ENCODE measurements around the gene SOX1. TPM values are rescaled to one million over a fixed set of nuclear protein-coding genes. Genes with fewer than 3 reads are reported as not detected.

SOX1 gene
- total RNA-seq, 1 donor from 2014 or later = 41.4 TPM

DNA sequence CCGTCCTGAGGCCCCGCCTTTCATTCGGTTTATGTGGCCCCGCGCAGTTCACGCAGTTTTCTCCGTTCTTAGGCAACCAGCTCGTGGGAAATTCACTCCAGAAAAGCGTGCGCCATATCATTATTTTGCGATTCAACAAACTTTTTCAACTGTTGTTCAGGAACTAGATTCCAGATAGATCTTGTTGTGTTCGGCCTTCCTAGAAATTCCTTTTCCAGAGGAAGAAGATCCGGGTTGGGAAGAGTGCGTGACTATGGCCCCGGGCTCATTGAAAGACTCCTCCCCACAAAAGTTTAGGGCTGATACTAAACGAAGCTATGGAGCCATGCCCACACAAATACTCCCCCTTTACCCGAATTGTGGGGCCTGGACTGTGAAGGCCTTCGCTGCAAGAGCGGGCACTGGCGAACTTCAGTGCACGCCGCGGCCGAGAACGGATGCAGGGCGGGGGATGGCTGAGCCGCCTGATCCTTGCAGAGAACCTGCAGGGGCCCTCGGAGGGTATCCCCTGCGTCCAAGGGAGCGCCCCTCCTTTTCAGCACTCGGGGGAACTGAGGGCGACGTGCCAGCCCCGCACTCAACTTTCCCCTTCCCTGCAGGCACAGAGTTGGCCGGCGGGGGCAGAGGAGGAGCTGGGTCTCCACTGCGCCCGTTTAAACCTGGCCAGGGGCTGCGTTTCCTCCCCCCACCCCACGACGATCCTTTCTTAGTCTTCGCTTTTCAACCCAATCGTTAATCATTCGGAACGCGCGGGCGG is 904 bp upstream of the SOX1 start:
- Mint-ChIP-seq H3K9me3 (no peaks in the 10 kb centered on the region), H3K27me3 (ENCODE audit: low read depth) (peaks cover 73% of the 10 kb centered on the region), H3K36me3 (ENCODE audit: low read depth) (peaks cover 15% of the 10 kb centered on the region), H3K27ac (ENCODE audit: unreplicated experiment) (peak overlapping the region; percentile 67), H3K4me1 (peaks cover 52% of the 10 kb centered on the region), H3K4me3 (peak overlapping the region; percentile 86)
- TF ChIP-seq, protein P1, sequence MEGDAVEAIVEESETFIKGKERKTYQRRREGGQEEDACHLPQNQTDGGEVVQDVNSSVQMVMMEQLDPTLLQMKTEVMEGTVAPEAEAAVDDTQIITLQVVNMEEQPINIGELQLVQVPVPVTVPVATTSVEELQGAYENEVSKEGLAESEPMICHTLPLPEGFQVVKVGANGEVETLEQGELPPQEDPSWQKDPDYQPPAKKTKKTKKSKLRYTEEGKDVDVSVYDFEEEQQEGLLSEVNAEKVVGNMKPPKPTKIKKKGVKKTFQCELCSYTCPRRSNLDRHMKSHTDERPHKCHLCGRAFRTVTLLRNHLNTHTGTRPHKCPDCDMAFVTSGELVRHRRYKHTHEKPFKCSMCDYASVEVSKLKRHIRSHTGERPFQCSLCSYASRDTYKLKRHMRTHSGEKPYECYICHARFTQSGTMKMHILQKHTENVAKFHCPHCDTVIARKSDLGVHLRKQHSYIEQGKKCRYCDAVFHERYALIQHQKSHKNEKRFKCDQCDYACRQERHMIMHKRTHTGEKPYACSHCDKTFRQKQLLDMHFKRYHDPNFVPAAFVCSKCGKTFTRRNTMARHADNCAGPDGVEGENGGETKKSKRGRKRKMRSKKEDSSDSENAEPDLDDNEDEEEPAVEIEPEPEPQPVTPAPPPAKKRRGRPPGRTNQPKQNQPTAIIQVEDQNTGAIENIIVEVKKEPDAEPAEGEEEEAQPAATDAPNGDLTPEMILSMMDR (conservative IDR thresholded peaks at IDR 0.05) = peak; percentile 60
- no peak for DNase-seq (ENCODE audit: low read depth, low spot score)

DNA sequence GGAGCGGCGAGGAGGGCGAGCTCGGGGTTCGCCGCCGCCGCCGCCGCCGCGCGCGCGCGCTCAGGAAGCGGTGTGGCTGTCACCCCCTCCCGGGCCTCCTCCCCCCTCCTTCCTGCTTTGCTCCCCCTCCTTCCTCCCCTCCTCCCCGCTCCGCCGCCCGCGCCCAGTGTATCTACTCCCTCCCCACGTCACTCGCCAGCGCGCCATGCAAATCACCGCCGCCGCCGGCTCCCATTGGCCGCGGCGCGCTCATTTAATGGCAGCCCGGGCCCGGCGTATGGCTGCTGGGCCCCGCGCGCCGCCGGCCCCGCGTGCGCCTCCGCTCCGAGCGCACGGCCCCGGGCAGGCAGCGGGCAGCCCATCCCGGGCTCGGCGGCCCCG is 335 bp upstream of the SOX1 start:
- TF ChIP-seq, protein P1 (conservative IDR thresholded peaks at IDR 0.05) = no peak
- DNase-seq (ENCODE audit: low read depth, low spot score) = peak; percentile 89
- Mint-ChIP-seq H3K27me3 (ENCODE audit: low read depth) (peaks cover 73% of the 10 kb centered on the region), H3K9me3 (no peaks in the 10 kb centered on the region), H3K36me3 (ENCODE audit: low read depth) (peaks cover 16% of the 10 kb centered on the region), H3K4me1 (peaks cover 58% of the 10 kb centered on the region), H3K27ac (ENCODE audit: unreplicated experiment) (no peak overlapping the region), H3K4me3 (peak overlapping the region; percentile 86)

DNA sequence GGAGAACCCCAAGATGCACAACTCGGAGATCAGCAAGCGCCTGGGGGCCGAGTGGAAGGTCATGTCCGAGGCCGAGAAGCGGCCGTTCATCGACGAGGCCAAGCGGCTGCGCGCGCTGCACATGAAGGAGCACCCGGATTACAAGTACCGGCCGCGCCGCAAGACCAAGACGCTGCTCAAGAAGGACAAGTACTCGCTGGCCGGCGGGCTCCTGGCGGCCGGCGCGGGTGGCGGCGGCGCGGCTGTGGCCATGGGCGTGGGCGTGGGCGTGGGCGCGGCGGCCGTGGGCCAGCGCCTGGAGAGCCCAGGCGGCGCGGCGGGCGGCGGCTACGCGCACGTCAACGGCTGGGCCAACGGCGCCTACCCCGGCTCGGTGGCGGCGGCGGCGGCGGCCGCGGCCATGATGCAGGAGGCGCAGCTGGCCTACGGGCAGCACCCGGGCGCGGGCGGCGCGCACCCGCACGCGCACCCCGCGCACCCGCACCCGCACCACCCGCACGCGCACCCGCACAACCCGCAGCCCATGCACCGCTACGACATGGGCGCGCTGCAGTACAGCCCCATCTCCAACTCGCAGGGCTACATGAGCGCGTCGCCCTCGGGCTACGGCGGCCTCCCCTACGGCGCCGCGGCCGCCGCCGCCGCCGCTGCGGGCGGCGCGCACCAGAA is 1.1 kb downstream of the SOX1 start:
- H3K27me3 Mint-ChIP-seq (ENCODE audit: low read depth) = peaks cover 65% of the 10 kb centered on the region
- no peak overlapping the region for H3K27ac Mint-ChIP-seq (ENCODE audit: unreplicated experiment)
- peaks cover 51% of the 10 kb centered on the region for H3K4me1 Mint-ChIP-seq
- H3K4me3 Mint-ChIP-seq = peak overlapping the region; percentile 88
- TF ChIP-seq, protein P1 (conservative IDR thresholded peaks at IDR 0.05) = no peak
- DNase-seq (ENCODE audit: low read depth, low spot score) = no peak
- peaks cover 19% of the 10 kb centered on the region for H3K36me3 Mint-ChIP-seq (ENCODE audit: low read depth)
- H3K9me3 Mint-ChIP-seq = no peaks in the 10 kb centered on the region

DNA sequence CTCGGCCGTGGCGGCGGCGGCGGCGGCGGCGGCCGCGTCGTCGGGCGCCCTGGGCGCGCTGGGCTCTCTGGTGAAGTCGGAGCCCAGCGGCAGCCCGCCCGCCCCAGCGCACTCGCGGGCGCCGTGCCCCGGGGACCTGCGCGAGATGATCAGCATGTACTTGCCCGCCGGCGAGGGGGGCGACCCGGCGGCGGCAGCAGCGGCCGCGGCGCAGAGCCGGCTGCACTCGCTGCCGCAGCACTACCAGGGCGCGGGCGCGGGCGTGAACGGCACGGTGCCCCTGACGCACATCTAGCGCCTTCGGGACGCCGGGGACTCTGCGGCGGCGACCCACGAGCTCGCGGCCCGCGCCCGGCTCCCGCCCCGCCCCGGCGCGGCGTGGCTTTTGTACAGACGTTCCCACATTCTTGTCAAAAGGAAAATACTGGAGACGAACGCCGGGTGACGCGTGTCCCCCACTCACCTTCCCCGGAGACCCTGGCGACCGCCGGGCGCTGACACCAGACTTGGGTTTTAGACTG is 1.7 kb downstream of the SOX1 start:
- Mint-ChIP-seq H3K4me1 (peaks cover 47% of the 10 kb centered on the region), H3K27me3 (ENCODE audit: low read depth) (peaks cover 62% of the 10 kb centered on the region), H3K9me3 (no peaks in the 10 kb centered on the region), H3K27ac (ENCODE audit: unreplicated experiment) (peak overlapping the region; percentile 90), H3K4me3 (peak overlapping the region; percentile 88), H3K36me3 (ENCODE audit: low read depth) (peaks cover 17% of the 10 kb centered on the region)
- DNase-seq (ENCODE audit: low read depth, low spot score) = no peak
- TF ChIP-seq, protein P1 (conservative IDR thresholded peaks at IDR 0.05) = no peak

DNA sequence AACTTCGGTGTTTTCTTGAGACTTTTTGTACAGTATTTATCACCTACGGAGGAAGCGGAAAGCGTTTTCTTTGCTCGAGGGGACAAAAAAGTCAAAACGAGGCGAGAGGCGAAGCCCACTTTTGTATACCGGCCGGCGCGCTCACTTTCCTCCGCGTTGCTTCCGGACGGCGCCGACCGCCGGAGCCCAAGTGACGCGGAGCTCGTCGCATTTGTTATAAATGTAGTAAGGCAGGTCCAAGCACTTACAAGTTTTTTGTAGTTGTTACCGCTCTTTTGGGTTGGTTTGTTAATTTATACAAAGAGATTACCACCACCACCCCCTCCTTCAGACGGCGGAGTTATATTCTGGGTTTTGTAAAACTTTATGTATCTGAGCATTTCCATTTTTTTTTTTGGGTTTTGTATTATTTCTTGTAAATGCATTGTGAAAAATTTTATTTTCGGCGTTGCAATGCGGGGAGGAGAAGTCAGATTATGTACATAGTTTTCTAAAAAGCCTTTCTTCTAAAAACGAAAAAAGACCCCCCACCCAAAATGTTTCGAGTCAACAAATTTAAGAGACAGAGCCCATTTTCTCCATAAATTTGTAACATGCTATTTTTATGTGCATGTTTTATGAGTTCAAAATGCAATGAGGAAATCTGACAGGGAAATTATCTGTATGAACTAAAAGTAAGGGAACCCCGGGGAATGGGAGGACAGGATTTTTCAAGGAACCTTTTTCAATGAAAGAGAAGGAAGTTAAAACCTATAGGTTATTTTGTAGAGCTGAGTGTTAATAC is 2.3 kb downstream of the SOX1 start:
- peak overlapping the region; percentile 90 for H3K27ac Mint-ChIP-seq (ENCODE audit: unreplicated experiment)
- peak overlapping the region; percentile 88 for H3K4me3 Mint-ChIP-seq
- no peak for DNase-seq (ENCODE audit: low read depth, low spot score)
- H3K9me3 Mint-ChIP-seq = no peaks in the 10 kb centered on the region
- TF ChIP-seq, protein P1 (conservative IDR thresholded peaks at IDR 0.05) = no peak
- H3K4me1 Mint-ChIP-seq = peaks cover 53% of the 10 kb centered on the region
- H3K36me3 Mint-ChIP-seq (ENCODE audit: low read depth) = peaks cover 20% of the 10 kb centered on the region
- peaks cover 61% of the 10 kb centered on the region for H3K27me3 Mint-ChIP-seq (ENCODE audit: low read depth)

Measured in neural crest cell (in vitro differentiated cells).